Left renal cortex interstitium (tissue), 4 donors: ENCODE data around the gene DENND1C. TPM values are rescaled to one million over a fixed set of nuclear protein-coding genes. Genes with fewer than 3 reads are reported as not detected.
"Not testable (repeated sequence)": the region's sequence is repeated elsewhere in the genome, so short reads cannot be mapped to it uniquely, and the experiment has no call there.

Source experiments
- DNase-seq, 4 donors: peaks; one replicate each; pipeline ENCODE4 v3.0.0-alpha.2; 2013; ENCODE audit warnings: low read depth in 4 of 4, low spot score in 2 of 4, missing footprints in 1 of 4
- polyA plus RNA-seq, 4 donors: library from polyadenylated mRNA; unstranded; fragments of 120-200 nt; gene quantifications; one replicate each; pipeline ENCODE4 v1.2.1, GENCODE V29; 2013; ENCODE audit not compliant: insufficient read length in 4 of 4

Gene DENND1C
- polyA plus RNA-seq, 4 donors, result 38.7 to 43.0 (median 40.4) TPM

GRCh38 chr19:6458695-6459261, 22.8 kb downstream of the DENND1C start:
- DNase-seq, result no peak

GRCh38 chr19:6457958-6458694, 23.5 kb downstream of the DENND1C start:
- no peak for DNase-seq

- DNase-seq, result no peak
Observed at GRCh38 chr19:6455924-6456323, 25.7 kb downstream of the DENND1C start.

DNA sequence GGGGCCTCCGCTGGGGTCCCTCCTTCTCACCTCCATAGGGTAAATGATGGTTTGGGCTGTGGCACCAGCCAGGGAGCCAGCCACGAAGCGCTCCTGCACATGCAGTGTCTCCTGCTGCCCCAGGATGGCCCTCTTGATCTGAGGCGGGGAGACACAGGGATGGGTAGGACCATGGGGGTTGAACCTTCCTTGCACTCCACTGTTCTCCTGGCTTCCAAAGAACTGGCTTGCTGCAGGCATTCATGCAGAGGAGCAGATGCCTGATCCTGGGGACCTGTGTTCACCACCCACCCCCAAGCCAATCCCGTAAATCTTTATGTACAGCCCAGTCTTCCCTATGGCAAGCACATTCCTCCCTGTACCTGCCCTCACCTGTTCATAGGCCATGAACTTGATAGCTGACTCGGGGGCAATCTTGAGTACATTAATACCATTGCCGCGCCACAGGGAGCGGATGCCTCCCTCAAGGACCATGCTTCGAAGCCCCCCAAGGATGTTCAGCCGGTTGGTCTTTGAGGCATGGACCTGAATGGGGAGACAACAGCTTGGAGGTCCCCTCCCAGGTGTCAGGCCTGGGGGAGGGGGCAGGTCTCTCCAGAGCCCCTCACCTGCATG, 27.5 kb downstream of the DENND1C start:
- DNase-seq, result no peak

DNA sequence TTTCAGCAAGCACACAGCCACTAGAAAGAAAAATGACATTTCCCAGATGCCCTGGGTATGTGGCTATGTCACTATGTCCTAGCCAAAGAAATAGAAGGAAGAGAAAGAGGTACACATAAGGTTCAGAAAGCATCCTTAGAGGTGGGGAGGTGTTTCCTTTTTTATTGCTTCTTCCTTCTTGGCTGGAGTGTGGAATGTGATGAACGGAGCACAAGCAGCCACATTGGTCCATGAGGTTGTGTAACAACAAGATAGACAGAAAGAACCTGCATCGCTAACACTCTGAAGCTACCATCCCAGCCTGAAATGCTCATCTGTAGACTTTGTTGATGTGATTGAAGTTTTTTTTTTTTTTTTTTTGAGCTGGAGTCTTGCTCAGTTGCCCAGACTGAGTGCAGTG, 28.7 kb downstream of the DENND1C start:
- no peak for DNase-seq

DNA sequence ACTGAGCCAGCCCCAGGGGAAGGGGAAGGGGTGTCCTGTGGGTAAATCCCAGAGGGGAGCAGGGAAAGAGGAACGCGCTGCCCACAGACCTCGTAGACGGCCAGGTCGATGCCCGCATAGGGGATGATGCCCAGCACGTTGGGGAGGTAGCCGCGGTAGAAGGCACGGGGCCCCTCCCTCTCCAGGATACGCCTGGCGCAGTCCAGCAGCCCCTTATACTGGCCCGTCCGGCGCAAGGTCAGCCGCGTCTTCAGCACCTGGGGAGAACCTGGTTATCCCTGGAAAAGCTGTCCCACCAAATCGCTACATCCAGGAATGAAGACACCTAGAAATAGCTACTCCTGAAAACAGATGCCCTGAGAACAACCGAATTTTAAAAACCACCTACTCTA, 29.4 kb downstream of the DENND1C start:
- no peak for DNase-seq

GRCh38 chr19:6451583-6452222, 29.9 kb downstream of the DENND1C start:
- no peak for DNase-seq

DNA sequence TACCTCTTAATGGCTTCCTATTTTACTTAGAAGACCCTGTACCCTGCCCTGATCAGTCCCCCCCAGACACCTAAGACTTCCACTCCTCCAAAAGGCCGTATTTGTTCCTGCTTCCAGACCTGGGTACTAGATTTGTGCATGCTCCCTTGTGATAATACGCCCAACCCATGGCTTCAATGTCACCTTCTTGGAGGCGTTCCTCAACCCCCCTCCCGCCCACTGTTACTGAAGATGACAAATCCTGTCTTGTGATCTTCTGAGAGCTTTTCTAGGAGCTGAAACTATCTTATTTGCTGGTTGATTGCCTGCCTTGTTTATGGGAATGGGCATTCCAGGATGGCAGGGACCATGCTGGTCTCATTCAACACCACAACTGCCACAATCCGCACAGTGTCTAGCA, 31.4 kb downstream of the DENND1C start:
- no peak for DNase-seq

- DNase-seq, result no peak
Observed at GRCh38 chr19:6448045-6448444, 33.5 kb downstream of the DENND1C start.

DNA sequence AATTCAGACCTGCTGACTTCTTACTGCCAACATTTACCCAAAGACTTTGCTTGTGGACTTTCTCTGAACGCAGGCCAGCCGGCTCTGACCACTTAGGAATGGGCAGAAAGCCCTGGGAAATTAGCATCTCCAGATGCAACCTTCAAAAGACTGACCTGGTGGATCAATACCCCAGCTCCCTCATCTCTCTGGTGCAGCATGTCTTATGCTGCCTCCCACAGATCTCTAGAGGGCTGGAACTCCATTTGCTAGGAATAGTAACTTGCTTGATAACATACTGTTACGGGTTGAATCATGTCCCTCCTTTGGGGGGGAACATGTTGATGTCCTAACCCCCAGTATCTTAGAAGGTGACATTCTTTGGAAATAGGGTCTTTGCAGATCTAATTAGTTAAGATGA, 35.1 kb downstream of the DENND1C start:
- no peak for DNase-seq

- DNase-seq, result no peak
Observed at GRCh38 chr19:6443986-6444385, 37.6 kb downstream of the DENND1C start.

GRCh38 chr19:6442087-6442688, 39.4 kb downstream of the DENND1C start:
- no peak for DNase-seq

DNA sequence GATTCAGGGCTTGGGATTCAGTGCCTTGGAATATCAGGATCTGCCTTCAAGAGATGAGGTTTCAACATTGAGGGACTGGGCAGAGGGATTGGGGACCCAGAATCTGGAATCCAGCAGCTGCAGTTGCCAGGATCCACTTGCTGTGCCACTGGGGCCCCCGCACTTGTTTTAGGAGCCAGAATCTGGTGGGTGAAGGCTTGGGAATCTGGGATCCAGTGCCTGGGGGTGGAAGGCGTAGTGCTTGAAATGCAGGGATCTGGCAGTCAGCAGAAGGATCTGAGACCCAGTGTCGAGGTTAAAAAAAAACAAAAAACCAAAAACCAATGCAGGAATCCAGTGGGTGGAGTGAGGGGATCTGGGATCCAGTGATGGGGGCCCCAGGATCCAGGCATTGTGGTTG, 40.7 kb downstream of the DENND1C start:
- DNase-seq, result no peak

GRCh38 chr19:6439743-6440142, 41.8 kb downstream of the DENND1C start:
- DNase-seq, result no peak

- no peak for DNase-seq
Observed at GRCh38 chr19:6433663-6434062, 47.9 kb downstream of the DENND1C start, which contains the start of gene SLC25A41. TSS of gene SLC25A41 (minus strand) at chr19:6433763. CDS start at chr19:6433693, 70 bp downstream.

DNA sequence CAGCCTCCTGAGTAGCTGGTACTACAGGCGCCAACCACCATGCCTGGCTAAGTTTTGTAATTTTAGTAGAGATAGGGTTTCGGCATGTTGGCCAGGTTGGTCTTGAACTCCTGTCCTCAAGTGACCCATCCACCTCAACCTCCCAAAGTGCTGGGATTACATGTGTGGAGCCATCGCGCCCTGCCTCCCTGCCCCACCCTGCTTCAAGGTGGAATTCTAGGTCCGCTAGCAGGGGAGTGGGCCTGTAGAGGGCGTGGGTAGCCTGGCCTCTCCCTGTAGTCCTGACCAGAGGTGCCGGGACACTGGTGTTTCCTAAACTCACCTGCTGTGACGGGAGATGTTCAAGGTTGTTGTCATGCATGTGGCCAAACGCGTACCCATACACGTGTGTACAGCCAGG, 48.4 kb downstream of the DENND1C start:
- DNase-seq, result no peak

DNA sequence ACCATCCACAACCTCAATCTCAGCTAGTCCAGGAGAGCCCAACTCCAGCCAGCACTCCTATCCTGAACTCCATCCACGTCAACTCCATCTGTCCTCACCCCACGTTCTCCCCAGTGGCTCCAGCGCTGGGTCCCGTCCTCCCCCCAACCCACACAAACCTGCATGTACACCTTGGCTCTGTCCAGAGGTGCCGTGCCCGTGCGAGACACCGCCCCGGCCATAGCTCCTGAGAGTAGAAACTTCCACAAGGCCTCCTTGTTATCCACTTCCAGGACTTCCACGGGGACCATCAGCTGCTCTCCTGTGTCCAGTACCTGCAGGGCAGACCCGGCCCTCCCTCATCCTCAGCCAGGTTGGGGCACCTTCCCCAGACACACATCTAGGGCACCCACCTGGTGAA, 49.7 kb downstream of the DENND1C start:
- no peak for DNase-seq

- DNase-seq, result no peak
Observed at GRCh38 chr19:6429419-6430221, 52.0 kb downstream of the DENND1C start.

DNA sequence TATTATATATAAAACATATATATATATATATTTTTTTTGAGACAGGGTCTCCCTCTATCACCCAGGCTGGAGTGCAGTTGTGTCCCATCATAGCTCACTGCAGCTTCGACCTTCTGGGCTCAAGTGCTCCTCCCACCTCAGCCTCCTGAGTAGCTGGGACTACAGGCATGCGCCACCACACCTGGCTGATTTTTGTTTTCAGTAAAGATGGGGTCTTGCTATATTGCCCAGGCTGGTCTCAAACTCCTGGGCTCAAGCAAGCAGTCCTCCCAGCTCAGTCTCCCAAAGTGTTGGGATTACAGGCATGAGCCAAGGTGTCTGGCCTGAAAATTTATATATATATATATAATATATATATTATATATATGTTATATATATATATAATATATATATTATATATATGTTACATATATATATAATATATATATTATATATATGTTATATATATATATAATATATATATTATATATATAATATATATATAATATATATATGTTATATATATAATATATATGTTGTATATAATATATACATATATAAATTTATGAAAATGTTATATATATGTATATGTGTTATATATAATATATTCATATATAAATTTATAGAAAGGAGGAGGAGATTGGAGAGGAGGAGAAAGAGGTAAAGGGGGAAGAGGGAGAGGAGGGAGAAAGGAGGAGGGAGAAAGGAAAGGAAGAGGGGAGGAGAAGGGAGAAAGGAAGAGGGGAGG, 52.7 kb downstream of the DENND1C start:
- DNase-seq, result not testable (repeated sequence)

GRCh38 chr19:6427131-6427530, 54.5 kb downstream of the DENND1C start:
- no peak for DNase-seq
